ENCODE results near the gene BBLN. TPM values are rescaled to one million over a fixed set of nuclear protein-coding genes. Genes with fewer than 3 reads are reported as not detected.
"Not testable (repeated sequence)": the region's sequence is repeated elsewhere in the genome, so short reads cannot be mapped to it uniquely, and the experiment has no call there.

BBLN gene
- total RNA-seq, 1 donor from 2014 or later, result 36.1 TPM

DNA sequence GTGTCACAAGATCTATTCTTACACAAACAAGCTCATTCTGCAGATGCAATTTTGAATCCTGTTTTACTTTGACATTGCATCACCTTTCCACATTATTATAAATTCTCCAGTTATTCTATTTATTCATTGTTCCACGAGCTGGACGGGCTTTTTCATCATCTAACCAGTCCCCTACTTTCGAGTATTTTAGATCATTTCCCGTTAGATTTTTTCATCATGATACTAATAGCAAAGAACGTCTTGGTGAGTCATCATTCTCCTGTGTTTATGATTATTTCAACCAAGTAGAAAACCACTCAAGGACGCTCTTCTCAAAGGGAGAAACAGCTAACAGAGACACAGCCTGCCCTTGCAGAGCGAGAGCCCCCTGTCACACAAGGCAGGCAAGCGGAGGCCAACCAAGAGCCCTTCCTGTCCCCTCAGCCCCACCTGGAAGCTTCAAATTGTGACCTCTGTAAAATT lies 15.1 kb downstream of the BBLN start:
- ATAC-seq, result no peak
- intact Hi-C loops (cut with DNase I), result no loop called here

DNA sequence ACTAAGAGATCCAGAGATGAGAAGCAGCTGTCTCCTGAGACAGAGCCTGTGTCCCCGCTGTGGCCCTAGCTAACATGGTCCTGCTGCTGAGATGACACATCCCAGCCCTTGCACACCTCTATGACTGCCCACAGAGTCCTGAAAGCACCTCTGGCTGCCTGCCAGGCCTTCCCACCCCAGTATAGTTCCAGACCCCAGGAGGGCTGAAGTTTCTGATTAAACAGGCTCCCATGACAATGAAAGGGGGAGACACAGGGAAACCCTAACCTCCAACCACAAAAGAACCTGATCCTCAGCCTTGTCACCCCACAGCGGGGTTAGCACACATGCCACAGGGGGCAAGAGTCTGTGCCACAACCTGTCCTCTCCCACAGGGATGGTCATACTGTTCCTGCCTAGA lies 15.7 kb downstream of the BBLN start:
- ATAC-seq (no peak), DNase-seq (ENCODE audit: missing footprints) (peak; percentile 30)
- intact Hi-C loops (cut with DNase I), result no loop called here

More for the DNA sequence above, 15.1 kb downstream of the BBLN start:
- peak; percentile 4 for DNase-seq (ENCODE audit: missing footprints)

DNA sequence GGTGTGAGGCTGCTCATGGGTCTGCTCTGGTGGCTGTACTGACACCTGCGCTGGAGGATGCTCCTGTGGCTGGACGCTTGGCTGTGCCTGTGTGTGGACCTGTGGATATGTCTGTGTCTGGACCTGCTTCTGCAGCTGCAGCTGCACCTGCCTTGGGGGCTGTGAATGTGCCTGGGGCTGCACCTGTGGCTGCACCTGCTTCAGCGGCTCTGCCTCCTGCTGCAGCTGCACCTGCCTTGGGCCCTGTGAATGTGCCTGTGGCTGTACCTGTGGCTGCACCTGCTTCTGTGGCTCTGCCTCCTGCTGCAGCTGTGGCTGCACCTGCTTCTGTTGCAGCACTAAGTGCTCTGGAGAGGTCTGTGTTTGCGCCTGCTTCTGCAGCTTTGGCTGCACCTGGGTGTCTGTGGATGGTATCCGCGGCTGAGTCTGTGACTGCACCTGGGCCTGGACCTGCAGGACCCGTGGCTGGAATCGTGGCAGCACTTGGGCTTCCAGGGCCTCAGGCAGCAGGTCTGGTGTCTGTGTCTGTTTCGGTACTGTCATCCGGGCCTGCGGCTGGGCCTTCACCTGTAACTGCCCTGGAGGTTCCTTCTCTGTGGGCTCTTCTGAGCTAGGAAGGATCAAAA lies 18.9 kb downstream of the BBLN start:
- intact Hi-C loops (cut with DNase I), result no loop called here
- DNase-seq (ENCODE audit: missing footprints), result no peak
- no peak for ATAC-seq

DNA sequence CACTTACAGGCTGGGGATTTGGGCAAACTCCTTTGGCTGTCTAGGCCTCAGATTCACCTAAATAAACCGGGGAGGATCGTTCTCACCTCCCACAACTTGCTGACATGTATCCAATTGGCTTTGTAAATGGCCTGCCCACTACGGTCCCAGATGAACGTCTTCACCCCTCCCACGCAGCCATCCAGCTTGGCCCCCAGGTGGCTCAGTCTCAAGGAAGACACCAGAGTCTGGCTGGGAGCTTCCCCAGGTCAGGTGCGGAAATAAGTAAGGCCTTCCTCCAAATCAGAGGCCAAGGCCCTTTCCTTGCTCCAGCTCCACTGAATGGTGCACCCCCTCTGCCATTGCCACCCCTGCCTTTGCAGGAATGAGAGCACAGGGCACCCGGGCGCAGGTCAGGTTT lies 19.9 kb downstream of the BBLN start:
- intact Hi-C loops (cut with DNase I), result no loop called here
- DNase-seq (ENCODE audit: missing footprints), result no peak
- no peak for ATAC-seq

DNA sequence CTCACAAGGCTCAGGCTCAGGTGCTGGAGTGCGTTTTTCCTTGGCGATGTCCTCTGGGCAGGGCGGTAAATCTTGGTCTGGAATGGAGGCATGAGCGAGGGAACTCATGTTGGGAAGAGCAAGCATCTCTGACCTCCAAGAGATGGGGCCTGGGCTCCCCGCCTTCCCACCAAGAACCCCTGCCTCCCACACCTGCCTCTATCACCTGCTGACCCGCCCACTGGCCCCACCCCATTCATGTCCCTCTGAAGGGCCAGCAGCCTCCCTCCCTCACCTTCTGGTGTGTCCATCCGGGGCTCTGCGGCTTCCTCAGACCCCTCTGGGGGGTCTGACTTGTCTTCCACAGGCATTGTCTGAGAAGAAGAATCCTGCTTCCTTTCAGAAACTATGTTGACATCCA lies 20.4 kb downstream of the BBLN start:
- intact Hi-C loops (cut with DNase I), result no loop called here
- ATAC-seq (no peak), DNase-seq (ENCODE audit: missing footprints) (no peak)

DNA sequence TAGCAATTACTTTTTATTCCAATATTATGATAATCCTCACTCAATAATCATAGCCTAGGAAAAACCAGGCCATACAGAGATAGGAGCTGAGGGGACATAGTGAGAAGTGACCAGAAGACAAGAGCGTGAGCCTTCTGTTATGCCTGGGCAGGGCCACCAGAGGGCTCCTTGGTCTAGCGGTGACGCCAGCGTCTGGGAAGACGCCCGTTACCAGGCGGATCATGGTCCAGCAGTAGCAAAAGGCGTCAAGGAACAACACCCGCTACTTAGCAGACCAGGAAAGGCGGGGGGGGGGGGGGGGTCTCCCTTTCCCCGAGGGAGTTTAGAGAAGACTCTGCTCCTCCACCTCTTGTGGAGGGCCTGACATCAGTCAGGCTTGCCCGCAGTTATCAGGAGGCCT lies 21.4 kb downstream of the BBLN start:
- DNase-seq (ENCODE audit: missing footprints); intact Hi-C loops (cut with DNase I); ATAC-seq: not testable (repeated sequence)

DNA sequence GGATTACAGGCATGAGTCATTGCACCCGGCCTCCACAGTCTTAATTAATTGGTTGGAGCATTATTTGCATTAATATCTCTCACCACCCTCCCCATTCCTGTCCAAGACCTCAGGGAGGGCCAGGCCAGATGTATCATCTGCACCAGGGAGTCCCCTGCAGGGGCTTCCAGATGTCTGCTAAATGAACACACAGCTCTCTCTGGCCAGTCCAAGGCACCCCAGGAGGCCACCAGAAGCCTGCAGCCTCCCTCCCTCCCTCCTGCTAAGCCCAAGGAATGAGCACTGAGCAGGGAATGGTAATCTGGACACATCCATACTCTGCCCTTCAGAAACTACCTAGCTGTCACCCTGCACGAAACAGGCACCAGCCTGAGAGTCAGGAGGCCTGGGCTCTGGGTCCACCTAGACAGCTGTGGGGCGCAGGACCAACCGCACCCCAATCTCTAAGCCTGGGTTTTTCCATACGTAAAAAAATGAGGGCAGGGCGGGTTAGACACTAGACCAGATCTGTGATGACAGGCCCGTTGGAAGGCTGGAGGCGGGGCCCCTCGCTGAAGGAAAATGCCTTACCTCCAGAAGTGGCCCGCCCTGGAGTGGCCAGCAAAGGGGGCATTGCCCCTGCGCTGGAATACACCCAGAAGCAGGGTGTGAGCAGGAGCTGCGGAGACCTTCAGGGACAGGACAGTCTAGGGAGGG lies 23.0 kb downstream of the BBLN start:
- no peak for ATAC-seq
- intact Hi-C loops (cut with DNase I), result no loop called here
- DNase-seq (ENCODE audit: missing footprints), result no peak

DNA sequence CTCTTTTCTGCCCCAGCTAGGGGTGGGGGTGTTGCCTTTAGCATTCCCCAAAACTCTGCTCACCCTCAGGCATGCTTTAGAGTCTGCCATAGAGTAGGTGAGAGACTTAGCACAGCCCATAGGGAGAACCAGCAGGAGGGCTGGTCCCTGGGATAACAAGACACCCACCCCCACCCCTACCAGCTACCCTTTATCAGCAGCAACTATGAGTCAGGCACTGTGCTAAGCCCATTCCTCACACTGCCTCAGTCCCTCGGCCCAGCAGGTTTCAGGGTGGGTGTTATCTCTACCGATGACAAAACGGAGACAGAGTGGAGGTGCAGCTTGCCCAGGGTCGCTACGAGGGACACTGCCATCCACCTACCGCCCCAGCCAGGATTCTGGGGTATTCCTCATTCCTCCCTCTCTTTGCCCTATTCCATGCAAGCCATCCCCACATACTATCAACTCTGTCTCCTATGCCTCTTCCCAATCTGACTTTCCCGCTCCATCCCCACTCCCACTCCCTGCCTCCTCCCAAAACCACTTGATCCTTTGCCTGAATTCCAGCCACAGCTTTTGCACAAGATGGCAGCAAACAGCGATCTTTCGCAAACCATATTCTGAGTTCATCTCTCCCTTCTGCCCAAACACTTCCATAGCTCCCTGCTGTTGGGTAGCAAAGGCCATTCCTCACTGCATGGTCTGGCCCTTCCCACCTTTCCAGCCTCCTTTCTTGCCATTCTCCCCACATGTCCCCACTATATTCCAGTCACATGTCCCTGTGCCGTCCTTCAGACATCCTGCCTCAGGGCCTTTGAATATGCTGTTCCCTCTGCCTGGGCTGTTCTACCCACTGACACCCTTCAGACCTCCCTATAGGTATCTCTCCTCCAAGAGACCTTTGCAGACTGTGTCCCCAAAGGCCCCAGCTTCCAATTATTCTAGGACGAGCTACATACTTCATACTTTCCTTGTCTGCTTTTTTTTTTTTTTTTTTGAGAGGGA lies 26.2 kb downstream of the BBLN start:
- ATAC-seq (no peak), DNase-seq (ENCODE audit: missing footprints) (peak; percentile 11)
- intact Hi-C loops (cut with DNase I), result no loop called here

DNA sequence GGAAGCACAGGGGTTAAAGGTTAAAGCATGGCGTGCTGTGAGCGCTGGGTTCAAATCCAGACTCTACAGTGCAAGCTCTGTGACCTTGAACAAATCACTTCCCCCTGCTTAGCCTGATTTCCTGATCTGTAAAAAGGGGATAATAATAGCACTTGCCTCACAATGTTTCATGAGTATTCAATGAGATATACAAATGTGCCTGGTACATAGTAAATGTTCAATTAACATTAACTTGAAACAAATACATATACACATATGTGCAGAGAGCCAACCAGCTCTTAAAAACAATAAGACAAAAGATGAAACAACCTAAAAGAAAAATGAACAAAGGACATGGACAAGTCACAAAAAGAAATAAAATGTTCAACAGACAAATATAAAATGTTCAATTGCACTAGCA lies 27.3 kb downstream of the BBLN start:
- intact Hi-C loops (cut with DNase I), result no loop called here
- DNase-seq (ENCODE audit: missing footprints), result no peak
- no peak for ATAC-seq

DNA sequence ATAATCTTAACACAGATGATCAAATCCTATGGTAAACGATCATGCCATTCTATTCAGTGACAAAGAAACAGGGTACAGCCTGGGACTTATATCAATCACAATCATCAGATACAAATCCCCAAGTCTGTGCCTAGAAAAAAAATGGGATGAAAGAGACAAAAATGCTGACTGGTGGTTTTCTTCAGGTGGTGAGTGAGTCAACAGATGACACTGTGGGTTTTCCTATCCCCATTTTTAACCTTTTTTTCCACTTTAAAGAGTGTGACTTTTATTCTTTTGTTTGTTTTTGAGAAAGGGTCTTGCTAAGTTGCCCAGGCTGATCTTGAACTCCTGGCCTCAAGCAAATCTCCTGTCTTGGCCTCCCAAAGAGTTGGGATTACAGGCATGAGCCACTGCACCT lies 28.1 kb downstream of the BBLN start:
- ATAC-seq (no peak), DNase-seq (ENCODE audit: missing footprints) (no peak)
- intact Hi-C loops (cut with DNase I), result no loop called here

DNA sequence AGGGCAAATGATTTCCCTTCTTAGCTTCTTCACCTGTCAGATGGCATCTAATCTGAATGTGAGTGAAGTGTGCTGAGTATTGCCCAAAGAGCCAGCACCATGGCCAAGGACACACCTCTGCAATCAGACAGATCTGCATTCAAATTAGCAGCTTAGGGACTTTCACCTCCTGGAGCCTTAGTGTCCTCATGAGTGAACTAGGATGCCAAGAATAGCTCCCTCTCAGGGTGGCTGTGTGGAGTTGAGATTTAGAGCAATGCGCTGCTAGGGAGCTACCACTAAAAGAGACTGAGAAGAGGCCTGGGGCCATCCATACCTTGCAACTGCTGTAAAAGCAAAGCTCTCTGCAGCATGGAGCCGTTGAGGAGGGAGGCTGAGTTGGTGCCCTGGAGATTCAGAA lies 29.9 kb downstream of the BBLN start:
- ATAC-seq, result no peak
- DNase-seq (ENCODE audit: missing footprints), result no peak
- intact Hi-C loops (cut with DNase I), result no loop called here

DNA sequence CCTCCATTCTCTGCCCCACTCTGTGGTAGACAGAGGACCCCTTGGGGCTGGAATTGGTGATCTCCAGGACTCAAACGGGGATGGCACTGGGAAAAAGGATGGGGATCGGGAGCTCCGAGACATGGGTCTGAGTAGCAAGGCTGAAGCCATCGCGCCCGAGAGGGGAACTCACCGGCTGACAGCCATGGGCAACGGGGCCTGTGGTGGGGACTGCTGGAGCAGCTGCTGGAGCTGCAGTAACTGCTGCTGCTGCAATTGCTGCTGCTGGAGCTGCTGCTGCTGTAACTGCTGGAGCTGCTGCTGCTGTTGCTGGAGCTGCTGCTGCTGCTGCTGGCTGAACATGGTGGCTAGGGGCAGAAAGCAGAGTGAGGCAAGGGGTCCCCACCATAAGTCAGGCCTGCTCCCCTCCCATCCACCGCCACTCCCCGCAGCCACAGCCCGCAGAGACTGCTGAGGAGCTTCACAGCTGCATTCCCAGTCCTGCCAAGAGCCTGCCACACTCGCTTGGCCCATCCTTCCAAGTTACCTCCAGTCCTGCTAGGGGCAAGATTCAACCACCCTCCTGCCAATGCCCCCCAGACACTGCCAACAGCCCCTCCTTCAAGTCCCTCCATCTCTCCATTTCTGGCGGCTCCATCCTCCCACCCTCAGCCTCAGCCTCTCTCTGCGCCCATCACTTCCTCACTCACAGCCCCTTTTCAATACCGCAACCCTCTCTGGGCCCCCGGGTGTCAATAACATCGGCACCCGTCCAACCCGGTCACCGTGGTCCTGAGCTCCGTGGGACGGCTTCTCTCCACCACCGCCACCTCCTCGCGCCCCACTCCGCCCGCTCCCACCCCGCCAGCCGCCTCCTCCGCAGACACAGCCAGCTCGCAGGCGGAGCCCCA lies 30.7 kb downstream of the BBLN start:
- intact Hi-C loops (cut with DNase I), result no loop called here
- DNase-seq (ENCODE audit: missing footprints) (peak; percentile 60), ATAC-seq (peak; percentile 9)

DNA sequence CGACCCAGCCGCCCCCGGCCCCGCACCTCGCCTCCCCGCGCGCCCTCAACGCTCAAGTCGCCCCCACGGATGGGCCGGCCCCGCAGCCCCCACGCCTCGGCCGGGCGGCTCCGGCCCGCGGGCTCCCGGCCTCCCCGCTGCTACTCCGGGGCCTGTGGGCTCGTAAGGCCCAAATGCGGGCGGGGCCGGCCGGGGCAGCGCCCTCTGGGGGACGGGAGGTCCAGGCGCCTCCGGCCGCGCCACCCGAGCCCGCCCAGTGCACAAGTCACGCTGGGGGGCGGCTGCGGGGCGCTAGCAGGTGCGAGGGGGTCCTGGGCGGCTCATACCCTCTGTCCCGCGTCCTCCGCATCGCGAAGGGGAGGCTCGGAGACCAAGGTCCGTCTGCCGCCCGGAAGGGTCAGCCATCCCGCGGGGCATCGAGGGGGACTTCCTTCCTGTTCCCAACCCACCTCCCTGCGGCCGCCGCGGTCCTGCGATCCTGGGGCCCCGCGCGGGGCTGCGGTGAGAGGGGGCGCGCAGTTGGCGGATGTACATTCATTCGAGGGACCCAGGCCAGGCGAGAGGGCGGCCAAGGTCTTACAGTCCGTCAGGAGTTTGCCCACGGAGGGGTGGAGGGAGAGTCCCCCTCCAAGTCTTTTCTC lies 31.5 kb downstream of the BBLN start, which contains the start of gene CIZ1:
TSS of gene CIZ1 (minus strand) at position 167 of the 641 bp plus-strand sequence. CDS start 715 bp downstream, outside the sequence.
- intact Hi-C loops (cut with DNase I), result no loop called here
- peak; percentile 93 for DNase-seq (ENCODE audit: missing footprints)
- peak; percentile 96 for ATAC-seq

DNA sequence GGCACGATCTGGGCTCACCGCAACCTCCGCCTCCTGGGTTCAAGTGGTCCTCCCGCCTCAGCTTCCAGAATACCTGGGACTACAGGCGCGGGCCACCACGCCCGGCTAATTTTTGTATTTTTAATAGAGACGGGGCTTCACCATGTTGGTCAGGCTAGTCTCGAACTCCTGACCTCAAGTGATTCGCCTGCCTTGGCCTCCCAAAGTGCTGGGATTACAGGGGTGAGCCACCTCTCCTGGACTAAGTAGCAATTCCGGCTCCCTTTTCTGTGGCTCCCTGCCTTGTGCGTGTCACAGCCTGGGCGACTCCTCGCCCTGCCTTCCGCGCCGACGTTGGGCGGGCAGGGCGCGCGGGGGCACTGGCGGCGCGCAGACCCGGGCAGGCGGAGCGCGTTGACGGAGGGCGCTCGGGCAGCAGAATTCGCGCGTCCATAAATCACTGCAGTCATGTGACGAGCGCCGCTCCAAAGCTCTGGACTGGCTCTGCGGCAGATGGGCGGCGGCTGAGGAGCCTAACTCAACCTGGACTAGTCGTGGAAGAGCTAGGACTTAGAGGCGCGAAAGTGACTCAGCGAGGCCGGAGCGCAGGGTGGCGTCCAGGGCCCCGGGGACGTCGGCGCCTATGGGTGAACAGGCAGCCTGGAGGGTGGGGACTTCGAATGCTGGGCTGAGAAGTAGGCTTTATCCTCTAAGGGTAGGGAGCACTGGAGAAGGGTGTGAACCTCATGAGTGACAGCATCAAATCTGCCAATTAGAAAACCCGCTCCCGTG lies 32.7 kb downstream of the BBLN start:
- intact Hi-C loops (cut with DNase I), result no loop called here
- ATAC-seq (peak; percentile 66), DNase-seq (ENCODE audit: missing footprints) (peak; percentile 86)

DNA sequence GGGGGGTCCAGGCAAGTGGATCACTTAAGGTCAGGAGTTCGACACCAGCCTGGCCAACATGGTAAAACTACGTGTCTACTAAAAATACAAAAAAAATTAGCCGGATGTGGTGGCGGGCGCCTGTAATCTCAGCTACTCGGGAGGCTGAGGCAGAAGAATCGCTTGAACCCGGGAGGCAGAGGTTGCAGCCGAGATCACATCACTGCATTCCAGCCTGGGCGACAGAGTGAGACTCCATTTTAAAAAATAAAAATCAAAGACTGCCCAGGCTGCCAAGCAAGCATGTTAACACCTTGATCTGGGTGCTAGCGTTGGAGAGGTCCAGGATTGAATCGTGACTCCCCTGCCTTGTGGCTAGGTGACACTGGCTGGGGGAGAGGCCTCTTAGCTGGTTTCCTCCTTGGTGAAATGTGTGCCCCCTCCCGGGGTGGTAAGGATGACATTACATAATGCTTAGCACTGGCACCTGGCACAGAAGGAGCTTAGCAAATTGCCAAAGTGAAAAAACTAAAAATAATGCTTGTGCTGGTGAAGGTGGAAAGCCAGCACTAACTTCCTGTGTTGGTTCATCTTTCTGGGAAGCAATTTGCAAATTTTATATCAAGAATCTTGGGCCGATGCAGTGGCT lies 33.5 kb downstream of the BBLN start:
- intact Hi-C loops (cut with DNase I), result no loop called here
- ATAC-seq (no peak), DNase-seq (ENCODE audit: missing footprints) (peak; percentile 34)

DNA sequence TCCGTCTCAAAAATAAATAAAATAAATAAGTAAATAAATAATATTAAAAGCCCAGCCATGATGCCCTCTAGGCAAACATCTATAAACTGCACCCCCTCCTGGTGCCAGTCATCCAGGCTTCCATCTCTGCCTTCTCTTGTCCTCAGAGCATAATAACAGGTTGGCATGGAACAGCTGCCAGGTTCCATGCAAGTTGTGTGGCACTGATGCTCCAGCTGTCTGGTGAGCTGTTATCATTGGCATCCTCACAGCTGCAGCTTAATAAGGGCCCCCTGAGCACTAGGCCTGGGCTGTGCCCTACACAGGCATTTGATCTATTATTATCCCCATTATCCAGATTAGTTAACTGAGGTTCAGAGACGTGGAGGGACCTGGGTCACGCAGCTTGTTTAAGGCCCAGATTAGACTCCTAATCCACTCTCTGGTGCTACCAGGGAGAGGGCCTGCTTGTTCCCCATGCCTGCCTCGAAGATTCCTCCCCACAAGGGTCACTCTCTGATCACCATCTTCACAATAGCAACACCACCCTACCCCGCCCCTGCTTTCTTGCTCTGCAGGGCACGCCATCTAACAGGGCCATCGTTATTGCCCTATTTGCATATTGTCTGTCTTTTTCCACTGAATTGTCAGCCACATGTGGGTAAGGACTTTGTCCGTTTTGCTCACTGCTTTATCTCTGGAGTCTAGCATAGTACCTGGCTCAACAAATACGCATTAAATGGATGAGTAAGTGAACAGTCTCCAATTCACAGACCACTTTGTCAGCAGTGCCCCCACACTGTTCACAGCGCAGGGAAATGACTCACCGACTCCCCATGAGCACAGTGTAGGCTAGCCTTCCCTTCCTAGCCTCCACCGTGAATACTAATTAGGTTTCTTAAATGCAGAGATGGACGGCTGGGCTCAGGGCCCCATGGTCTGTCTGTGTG lies 41.6 kb downstream of the BBLN start:
- intact Hi-C loops (cut with DNase I), result loop anchor here (5.0 kb wide), 1 partner anchor 76 kb away; the partner anchor contains the start of genes GOLGA2 and SWI5
- ATAC-seq, result no peak
- no peak for DNase-seq (ENCODE audit: missing footprints)

Data from Right ventricle myocardium inferior (tissue), 1 donor.